HG03045 (cell line): ENCODE data around the gene USP12.
"Not testable (repeated sequence)": the region's sequence is repeated elsewhere in the genome, so short reads cannot be mapped to it uniquely, and the experiment has no call there.

Experiments
- ATAC-seq: cut with Tn5 transposase; IDR thresholded peaks from one replicate; pipeline ENCODE4 v1.9.1; 2021; ENCODE audit warnings: mild to moderate bottlenecking, moderate library complexity; ENCODE audit not compliant: unreplicated experiment

USP12 gene

DNA sequence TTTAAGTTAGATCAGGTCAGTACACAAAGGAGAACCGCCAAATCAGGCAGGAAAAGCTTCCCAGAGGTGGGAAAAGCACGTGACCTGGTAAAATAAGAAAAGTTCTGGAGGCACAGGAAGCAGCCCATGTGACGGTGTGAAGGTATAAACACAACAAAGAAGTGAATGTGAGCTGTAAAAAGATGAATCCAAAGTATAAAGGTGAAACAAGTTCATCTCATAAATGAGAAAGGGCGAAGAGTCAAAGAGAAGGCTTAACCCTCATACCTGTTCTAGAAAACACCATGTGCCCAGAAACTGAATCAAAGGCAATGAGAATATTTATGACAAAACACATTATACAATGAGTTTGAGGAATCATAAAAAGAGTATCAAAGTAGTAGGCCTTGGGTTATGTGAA is 47.0 kb downstream of the USP12 start:
- no peak for ATAC-seq

DNA sequence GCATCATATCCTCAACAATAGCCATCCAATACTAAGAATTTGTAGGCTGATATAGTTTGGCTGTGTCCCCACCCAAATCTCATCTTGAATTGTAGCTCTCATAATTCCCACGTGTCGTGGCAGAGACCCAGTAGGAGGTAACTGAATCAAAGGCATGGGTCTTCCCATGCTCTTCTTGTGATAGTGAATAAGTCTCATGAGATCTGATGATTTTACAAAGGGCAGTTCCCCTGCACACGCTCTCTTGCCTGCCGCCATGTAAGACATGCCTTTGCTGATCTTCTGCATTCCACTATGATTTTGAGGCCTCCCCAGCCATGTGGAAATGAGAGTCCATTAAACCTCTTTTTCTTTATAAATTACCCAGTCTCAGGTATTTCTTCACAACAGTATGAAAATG is 48.2 kb downstream of the USP12 start:
- ATAC-seq = not testable (repeated sequence)

GRCh38 chr13:27122036-27122435 is 49.6 kb downstream of the USP12 start:
- no peak for ATAC-seq

DNA sequence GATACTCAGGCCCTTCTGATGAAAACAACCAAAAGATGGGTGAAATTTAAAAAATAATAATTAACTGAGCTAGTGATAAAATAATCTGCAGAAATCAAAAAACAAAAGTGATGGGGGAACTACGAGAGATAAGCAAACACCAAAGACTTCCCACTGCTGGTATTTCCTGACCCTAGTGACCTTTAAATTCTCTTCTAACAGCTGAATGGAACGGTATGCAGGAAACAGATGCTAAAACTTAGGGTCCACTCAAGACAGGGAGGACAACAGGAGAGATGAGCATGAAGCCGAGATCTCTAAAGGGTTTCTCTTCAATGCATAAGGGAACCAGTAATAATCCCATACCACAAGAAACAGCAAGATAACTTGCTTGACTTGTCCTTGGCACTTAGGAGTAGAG is 50.8 kb downstream of the USP12 start:
- ATAC-seq = no peak

- no peak for ATAC-seq
Observed at GRCh38 chr13:27120011-27120410, 51.6 kb downstream of the USP12 start.

- ATAC-seq = no peak
Observed at GRCh38 chr13:27118428-27119054, 53.1 kb downstream of the USP12 start.

DNA sequence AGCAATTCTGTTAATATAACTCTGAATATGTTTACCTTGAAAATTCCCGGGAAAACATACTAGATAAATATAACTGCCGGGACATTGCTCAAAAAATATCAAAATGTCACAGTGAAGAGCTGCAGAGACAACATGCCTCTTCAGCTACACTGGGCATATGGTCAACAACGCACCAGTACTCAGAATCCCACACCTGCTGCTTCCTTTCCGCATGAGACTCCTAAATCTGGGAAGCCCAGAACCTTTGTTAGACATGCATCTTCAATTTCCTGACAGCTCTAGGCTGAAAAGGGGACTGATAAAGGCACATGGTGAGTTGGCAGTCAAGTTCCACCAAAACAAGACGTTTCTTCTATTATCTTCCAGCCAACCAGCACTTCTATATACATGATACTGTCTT is 53.7 kb downstream of the USP12 start:
- no peak for ATAC-seq

GRCh38 chr13:27117158-27117557 is 54.5 kb downstream of the USP12 start:
- ATAC-seq = no peak

- ATAC-seq = no peak
Observed at GRCh38 chr13:27113436-27113835, 58.2 kb downstream of the USP12 start.

GRCh38 chr13:27112006-27112405 is 59.6 kb downstream of the USP12 start:
- ATAC-seq = no peak

DNA sequence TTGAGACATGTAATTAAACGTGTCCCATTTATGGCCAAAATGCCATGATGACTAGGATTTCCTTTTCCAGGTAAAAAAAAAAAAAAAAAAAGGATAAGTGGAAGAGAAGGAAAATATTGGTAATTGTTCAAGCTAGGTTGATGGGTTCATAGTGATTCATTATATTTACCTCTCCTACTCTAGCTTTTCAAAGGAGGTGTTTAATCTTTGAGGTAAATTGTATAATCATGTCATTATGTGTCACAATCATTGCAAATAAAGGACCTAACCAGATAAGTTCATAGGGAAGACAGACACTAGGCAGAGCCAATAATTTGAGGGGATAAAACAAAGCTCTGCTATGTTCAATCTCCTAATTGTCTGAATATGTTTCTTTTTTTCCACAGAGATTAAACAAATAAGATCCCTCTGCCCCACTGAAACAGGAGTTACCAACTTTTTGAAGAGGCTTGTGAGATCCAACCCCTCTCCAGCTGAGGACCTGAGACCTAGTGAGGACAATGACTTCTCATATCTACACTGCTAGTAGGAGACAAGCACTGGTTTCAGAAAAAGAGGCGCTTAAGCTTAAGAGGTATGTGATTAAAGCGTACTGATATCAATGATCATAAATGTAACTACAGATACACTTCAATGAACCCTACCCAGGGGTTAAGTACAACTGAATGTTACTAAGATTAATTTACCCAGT is 61.4 kb downstream of the USP12 start:
- no peak for ATAC-seq

DNA sequence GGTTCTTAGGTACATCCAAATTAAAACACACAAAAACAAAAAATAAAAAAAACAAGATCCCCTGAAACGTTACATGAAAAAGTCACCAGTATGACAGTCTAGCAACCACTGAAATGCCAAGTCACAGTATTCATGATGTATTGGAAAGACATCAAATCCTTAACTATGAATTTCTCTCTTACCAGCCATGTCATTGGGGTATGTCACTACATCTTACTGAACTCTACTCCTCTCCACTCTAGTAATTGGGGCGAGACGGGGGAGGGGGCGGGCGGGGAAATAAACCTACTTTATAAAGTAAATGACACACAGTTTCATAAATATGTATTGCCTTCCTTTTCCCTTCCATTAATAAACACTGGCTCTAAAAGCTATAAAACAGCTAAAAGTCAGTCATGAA is 65.5 kb downstream of the USP12 start:
- ATAC-seq = no peak

DNA sequence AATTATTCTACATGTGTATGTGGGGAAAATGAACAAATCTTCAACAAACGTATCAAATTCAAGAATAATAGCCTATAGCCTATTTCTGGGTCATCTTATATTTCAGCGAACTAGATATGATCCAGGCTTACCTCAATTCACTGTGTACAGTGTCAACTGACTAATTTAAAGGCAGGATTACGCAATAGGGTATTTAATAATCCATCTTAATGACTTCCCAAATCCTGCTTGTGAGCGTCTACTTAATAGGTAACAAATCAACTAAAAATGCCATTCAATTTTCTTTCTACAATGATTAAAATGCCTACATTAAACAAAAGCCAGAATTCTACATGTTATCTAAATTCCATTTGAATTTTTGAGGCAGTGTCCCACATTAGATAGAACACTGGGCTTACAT is 67.0 kb downstream of the USP12 start:
- ATAC-seq = no peak

- ATAC-seq = no peak
Observed at GRCh38 chr13:27101847-27102246, 69.8 kb downstream of the USP12 start.

- ATAC-seq = no peak
Observed at GRCh38 chr13:27101289-27101688, 70.3 kb downstream of the USP12 start.

DNA sequence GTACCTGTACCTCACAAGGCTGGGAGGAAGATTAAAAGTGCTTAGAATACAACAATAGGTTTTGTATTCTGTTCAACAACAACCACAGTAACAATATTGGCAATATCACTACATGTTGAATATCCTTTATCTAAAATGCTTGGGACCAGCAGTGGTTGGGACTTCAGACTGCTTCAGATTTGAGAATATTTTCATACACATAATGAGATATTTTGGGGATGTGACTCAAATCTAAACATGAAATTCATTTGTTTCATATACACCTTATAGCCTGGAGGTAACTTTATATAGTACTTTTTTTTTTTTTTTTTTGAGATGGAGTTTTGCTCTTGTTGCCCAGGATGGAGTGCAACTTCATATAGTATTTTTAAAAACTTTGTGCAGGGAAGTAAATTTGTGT is 73.9 kb downstream of the USP12 start:
- no peak for ATAC-seq

GRCh38 chr13:27091451-27091850 is 80.2 kb downstream of the USP12 start:
- no peak for ATAC-seq

DNA sequence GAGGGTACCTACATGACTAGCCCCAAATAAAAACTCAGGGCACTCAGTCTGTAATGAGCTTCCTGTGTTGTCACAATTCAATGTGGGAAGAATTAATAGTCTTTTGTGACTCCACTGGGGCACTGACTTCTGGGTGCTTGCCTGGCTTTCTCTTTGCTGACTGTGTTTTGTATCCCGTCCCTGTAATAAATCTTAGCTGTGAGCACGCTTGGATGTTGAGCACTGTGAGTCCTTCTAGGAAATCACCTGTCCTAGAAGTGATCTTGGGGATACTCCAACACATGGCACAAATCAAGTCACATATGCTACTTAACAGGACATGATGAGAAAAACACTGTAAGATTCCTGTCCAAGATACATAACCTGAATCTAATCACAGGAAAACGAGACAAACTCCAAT is 83.0 kb downstream of the USP12 start:
- no peak for ATAC-seq

- ATAC-seq = no peak
Observed at GRCh38 chr13:27086599-27087265, 84.9 kb downstream of the USP12 start.

DNA sequence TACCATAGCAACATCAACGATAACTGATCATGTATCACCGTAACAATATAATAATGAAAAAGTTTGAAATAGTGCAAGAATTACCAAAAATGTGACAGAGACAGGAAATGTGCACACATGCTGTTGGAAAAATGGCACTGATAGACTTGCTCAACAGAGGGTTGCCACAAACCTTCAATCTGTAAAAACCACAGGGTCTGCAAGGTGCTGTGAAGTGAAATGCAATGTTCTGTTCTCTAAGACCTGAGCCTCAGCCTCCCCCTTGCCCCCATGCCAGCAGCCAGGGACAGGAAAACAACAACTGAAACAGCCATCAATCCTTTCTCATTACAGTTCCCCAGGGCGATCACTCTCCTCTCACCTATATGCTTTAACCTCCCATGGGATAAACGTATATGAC is 88.4 kb downstream of the USP12 start:
- ATAC-seq = no peak

DNA sequence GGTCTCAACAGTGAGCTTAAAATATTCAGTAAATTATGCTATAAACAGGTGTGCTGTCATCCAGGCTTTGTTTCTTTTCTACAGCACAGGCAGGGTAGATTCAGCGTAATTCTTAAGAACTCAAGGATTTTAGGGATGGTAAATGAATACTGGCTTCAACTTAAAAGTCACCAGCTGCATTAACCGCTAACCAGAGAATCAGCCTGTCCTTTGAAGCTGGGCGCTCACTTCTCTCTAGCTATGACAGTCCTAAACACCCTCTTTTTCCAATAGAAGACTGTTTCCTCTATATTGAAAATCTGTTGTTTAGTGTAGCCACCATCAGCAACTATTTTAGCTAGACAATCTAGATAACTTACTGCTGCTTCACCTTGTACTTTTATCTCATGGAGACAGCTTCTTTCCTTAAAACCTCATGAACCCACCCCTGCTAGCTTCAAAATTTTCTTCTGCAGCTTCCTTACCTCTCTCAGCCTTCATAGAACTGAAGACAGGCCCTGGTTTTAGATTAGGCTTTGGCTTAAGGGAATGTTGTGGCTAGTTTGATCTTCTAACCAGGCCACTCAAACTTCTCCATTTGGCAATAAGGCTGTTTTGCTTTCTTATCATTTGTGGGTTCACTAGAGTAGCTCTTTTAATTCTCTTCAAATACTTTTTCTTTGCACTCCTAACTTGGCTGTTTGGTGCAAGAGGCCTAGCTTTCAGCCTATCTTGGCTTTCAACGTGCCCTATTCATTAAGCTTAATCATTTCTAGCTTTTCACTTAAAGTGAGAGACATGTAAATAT is 89.5 kb downstream of the USP12 start:
- no peak for ATAC-seq
